ENCODE results near the gene VPS13D. TPM values are rescaled to one million over a fixed set of nuclear protein-coding genes. Genes with fewer than 3 reads are reported as not detected.

Gene VPS13D
- total RNA-seq, 4 donors from 2014 or later, result 137 to 238 (median 191) TPM

DNA sequence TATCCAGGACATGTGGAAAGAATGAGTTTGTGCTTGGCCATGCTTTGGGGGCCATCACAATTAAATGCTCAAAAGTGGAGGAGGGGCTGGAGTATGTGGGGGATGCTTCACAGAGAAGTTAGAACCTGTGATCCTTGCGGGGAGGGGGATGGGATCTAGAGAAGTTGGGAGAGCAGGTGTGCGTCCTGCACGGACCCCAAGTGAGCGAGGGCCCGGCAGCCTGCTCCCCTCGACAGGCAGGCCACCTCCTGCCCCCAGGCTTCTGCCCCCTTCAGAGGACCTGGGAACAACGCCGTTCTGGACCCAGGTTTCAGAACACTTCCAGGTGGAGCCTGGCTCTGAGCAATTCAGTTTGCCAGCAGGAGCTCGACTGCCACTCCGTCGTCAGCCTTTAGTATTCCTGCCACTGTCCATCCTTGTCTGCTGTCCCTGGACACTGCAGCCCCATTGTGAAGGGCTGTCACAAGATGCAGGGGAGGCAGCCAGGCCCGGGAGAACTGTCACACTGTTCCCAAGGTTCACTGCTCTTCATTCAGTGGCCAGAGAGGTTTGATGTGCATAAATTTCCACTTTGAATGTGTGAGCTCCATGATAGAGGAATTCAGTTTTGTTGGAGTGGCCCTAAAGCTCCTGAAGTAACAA is 275.9 kb downstream of the VPS13D start:
- no peaks in the 10 kb centered on the region for H3K27me3 ChIP-seq
- no peak overlapping the region for H3K27ac ChIP-seq
- peaks cover 5 to 7% of the 10 kb centered on the region in 2 donors for H3K4me1 ChIP-seq
- no peak for DNase-seq
- H3K9me3 ChIP-seq, result no peaks in the 10 kb centered on the region
- H3K4me3 ChIP-seq (replicated peaks in 1 of 3), result no peak overlapping the region
- intact Hi-C loops (cut with DNase I), result no loop called here
- 89 to 91% methylated on average over 12 of the region's 12 CpGs for WGBS, 2 donors
- TF ChIP-seq, protein P1, sequence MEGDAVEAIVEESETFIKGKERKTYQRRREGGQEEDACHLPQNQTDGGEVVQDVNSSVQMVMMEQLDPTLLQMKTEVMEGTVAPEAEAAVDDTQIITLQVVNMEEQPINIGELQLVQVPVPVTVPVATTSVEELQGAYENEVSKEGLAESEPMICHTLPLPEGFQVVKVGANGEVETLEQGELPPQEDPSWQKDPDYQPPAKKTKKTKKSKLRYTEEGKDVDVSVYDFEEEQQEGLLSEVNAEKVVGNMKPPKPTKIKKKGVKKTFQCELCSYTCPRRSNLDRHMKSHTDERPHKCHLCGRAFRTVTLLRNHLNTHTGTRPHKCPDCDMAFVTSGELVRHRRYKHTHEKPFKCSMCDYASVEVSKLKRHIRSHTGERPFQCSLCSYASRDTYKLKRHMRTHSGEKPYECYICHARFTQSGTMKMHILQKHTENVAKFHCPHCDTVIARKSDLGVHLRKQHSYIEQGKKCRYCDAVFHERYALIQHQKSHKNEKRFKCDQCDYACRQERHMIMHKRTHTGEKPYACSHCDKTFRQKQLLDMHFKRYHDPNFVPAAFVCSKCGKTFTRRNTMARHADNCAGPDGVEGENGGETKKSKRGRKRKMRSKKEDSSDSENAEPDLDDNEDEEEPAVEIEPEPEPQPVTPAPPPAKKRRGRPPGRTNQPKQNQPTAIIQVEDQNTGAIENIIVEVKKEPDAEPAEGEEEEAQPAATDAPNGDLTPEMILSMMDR (IDR thresholded peaks at IDR 0.05), result no peak
- no peak for TF ChIP-seq POLR2A (IDR thresholded peaks at IDR 0.05)
- peaks cover 7 to 21% of the 10 kb centered on the region in 2 donors for H3K36me3 ChIP-seq

DNA sequence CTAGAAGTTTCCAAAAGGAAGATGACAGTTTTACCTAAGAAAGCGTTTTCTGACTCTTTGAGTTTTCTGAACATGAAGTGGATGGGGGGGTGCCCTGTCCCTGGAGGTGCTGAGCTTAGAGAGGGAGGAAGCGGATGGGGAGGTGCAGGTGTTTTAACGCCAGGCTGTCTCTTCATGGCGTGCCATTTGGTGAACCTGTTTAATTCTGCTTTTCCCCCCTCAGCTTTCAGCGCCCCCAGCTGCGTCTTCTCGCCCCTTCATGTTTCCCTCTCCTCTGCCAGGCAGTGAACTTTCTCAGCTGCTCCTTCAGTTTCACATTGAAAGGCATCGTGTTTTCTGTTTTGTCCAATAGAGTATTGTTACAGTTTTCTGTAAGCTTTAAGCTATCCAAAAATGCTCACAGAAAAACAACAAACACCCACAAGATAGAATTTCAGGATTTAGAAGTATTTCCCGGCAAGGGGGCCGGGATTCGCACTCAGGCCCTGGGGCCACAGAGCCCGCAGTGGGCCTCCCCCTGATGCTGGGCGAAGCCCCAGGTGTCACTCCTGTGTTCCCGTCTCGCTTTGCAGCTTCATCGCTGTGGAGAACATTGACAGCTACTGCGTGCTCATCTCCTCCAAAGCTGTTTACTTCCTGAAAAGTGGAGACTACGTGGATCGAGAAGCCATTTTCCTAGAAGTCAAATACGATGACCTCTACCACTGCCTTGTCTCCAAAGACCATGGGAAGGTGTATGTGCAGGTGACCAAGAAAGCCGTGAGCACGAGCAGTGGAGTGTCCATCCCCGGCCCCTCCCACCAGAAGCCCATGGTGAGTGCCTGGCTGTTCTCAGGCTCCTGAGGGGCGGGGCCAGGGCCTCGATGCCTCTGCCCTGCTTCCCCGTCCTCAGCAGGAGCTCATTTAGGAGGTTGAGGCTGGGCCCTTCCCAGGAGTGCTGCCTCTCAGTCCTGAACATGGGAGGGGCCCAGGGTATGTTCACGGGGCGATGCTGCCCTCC is 276.8 kb downstream of the VPS13D start:
- H3K36me3 ChIP-seq, result peaks cover 7 to 21% of the 10 kb centered on the region in 2 donors
- 96 to 98% methylated on average over 23 to 28 of the region's 28 CpGs for WGBS, 2 donors
- intact Hi-C loops (cut with DNase I), result no loop called here
- no peak overlapping the region for H3K27ac ChIP-seq
- no peak overlapping the region for H3K4me3 ChIP-seq (replicated peaks in 1 of 3)
- DNase-seq, result no peak
- peaks cover 13 to 15% of the 10 kb centered on the region in 2 donors for H3K4me1 ChIP-seq
- H3K27me3 ChIP-seq, result no peaks in the 10 kb centered on the region
- TF ChIP-seq, protein P1 (IDR thresholded peaks at IDR 0.05), result no peak
- no peak for TF ChIP-seq POLR2A (IDR thresholded peaks at IDR 0.05)
- H3K9me3 ChIP-seq, result no peaks in the 10 kb centered on the region

DNA sequence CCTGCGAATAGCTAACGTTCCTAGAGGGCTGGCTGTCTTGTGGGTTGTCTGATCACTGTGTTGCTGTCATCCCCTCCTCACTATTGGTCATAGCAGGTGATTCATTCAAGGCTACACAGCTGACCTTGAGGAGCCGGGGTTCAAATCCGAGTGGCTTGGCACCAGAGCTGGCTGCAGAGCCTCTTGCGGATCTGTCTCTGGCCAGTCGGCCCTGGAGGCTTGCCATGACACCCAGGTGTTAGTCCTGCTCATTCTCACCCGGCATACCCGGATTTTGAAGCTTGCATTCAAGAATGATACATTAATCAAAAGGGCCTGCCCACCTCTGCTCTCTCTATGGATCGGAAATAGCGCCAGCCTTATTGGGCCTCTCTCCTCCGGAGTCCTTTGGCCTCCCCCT is 277.8 kb downstream of the VPS13D start:
- Histone ChIP-seq H3K4me1 (peaks cover 24 to 25% of the 10 kb centered on the region in 2 donors), H3K9me3 (no peaks in the 10 kb centered on the region), H3K4me3 (replicated peaks in 1 of 3) (no peak overlapping the region), H3K27ac (no peak overlapping the region), H3K36me3 (peaks cover 7 to 21% of the 10 kb centered on the region in 2 donors), H3K27me3 (no peaks in the 10 kb centered on the region)
- no peak for DNase-seq
- intact Hi-C loops (cut with DNase I), result no loop called here
- TF ChIP-seq POLR2A (IDR thresholded peaks at IDR 0.05), result no peak
- WGBS, 2 donors, result 95 to 97% methylated on average over 10 to 11 of the region's 11 CpGs

DNA sequence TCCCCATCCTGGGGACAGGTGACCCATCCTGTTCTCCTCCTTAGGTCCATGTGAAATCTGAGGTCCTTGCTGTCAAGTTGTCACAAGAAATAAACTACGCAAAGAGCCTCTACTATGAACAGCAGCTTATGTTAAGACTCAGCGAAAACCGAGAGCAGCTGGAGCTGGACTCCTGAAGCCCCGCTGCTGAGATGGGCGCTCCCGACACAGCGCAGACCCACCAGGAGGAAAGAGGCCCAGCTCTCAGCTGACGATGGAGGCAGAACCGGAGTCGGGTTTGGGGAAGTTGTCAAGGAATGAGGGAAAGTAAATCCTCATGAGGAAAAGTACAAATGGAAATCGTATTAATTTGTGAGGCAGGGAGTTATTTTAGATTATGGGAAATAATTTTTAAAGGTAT is 279.0 kb downstream of the VPS13D start:
- peaks cover 29 to 37% of the 10 kb centered on the region in 2 donors for H3K4me1 ChIP-seq
- H3K27ac ChIP-seq, result no peak overlapping the region
- no peak for TF ChIP-seq POLR2A (IDR thresholded peaks at IDR 0.05)
- TF ChIP-seq, protein P1 (IDR thresholded peaks at IDR 0.05), result no peak
- intact Hi-C loops (cut with DNase I), result no loop called here
- DNase-seq, result no peak
- no peak overlapping the region for H3K4me3 ChIP-seq (replicated peaks in 1 of 3)
- 95 to 98% methylated on average over 11 of the region's 11 CpGs for WGBS, 2 donors
- H3K27me3 ChIP-seq, result no peaks in the 10 kb centered on the region
- H3K9me3 ChIP-seq, result no peaks in the 10 kb centered on the region
- H3K36me3 ChIP-seq, result peaks cover 7 to 21% of the 10 kb centered on the region in 2 donors

DNA sequence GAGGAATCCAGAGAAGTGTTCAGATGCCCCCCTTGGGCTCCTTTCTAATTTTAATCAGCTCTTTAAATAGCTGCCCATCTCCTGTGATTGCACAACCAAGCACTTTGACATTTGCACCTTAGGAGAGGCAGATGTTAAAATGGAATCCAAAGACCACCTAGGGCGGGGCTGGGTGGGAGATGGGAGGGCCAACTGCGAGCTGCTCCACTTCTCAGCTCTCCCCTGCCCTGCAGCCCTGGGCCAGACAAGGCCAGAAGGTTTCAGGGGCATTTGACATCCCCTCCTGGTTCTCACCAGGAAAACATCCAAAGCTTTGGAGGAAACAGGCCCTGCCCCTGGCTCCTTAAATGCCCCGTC is 281.3 kb downstream of the VPS13D start:
- Histone ChIP-seq H3K4me3 (replicated peaks in 1 of 3) (no peak overlapping the region), H3K27ac (peak overlapping the region; percentile 83 to 95 (median 83)), H3K27me3 (no peaks in the 10 kb centered on the region), H3K36me3 (peaks cover 7 to 18% of the 10 kb centered on the region in 2 donors), H3K9me3 (no peaks in the 10 kb centered on the region), H3K4me1 (peaks cover 38 to 46% of the 10 kb centered on the region in 2 donors)
- intact Hi-C loops (cut with DNase I), result no loop called here
- TF ChIP-seq, protein P1 (IDR thresholded peaks at IDR 0.05), result no peak
- no peak for TF ChIP-seq POLR2A (IDR thresholded peaks at IDR 0.05)
- WGBS, 2 donors, result 74 to 83% methylated on average over 3 of the region's 3 CpGs
- DNase-seq, result no peak

Data from thyroid gland (tissue), 4 donors.